OCI-LY1 (cell line): Measurements from ENCODE around the gene GDPD4.
"Not testable (repeated sequence)": the region's sequence is repeated elsewhere in the genome, so short reads cannot be mapped to it uniquely, and the experiment has no call there.

Source experiments
- H2AFZ ChIP-seq: fragments of 200-600 bp; sonication (generic), shearing (Covaris generic); 2 replicates; pipeline ENCODE4 v1.6.0; 2014; ENCODE audit warnings: antibody characterized with exemption, mild to moderate bottlenecking, low read length
- H3F3A ChIP-seq: fragments of 200-600 bp; sonication (generic), shearing (Covaris generic); 2 replicates; pipeline ENCODE4 v1.6.0; 2014; ENCODE audit warnings: mild to moderate bottlenecking, antibody characterized with exemption, low read length, moderate library complexity; ENCODE audit not compliant: insufficient read depth
- H3K27ac ChIP-seq: fragments of 200-600 bp; sonication (generic); 2 replicates; pipeline ENCODE4 v1.5.1; 2014; ENCODE audit warnings: low read length, mixed run types, mild to moderate bottlenecking, low read depth; ENCODE audit not compliant: poor library complexity, severe bottlenecking
- H3K27me3 ChIP-seq: fragments of 200-600 bp; sonication (generic); 2 replicates; pipeline ENCODE4 v1.6.0; 2014; ENCODE audit warnings: antibody characterized with exemption, mild to moderate bottlenecking, low read length, moderate library complexity; ENCODE audit not compliant: insufficient read depth
- H3K36me3 ChIP-seq: fragments of 200-600 bp; sonication (generic); 2 replicates; pipeline ENCODE4 v1.6.1; 2014; ENCODE audit warnings: mild to moderate bottlenecking, antibody characterized with exemption, low read length, moderate library complexity, mixed read lengths; ENCODE audit not compliant: insufficient read depth
- H3K4me1 ChIP-seq: fragments of 200-600 bp; sonication (generic); 2 replicates; pipeline ENCODE4 v1.5.1; 2014; ENCODE audit warnings: mild to moderate bottlenecking, low read length, moderate library complexity; ENCODE audit not compliant: insufficient read depth, severe bottlenecking
- H3K4me2 ChIP-seq: fragments of 200-600 bp; sonication (generic), shearing (Covaris generic); 2 replicates; pipeline ENCODE4 v1.6.1; 2014; ENCODE audit warnings: low read length
- H3K4me3 ChIP-seq: fragments of 200-600 bp; sonication (generic); 2 replicates; pipeline ENCODE4 v1.5.1; 2014; ENCODE audit warnings: low read length, low read depth, mild to moderate bottlenecking, mixed read lengths; ENCODE audit not compliant: poor library complexity, severe bottlenecking
- H3K79me2 ChIP-seq: fragments of 200-600 bp; shearing (Covaris generic); 2 replicates; pipeline ENCODE4 v1.6.1; 2016; ENCODE audit warnings: mixed run types, low read length, mixed read lengths; ENCODE audit not compliant: insufficient read depth
- H3K9ac ChIP-seq: fragments of 200-600 bp; sonication (generic), shearing (Covaris generic); 2 replicates; pipeline ENCODE4 v1.6.1; 2014; ENCODE audit warnings: mild to moderate bottlenecking, low read length, mixed read lengths
- H3K9me2 ChIP-seq: fragments of 200-600 bp; sonication (generic), shearing (Covaris generic); 2 replicates; pipeline ENCODE4 v1.6.1; 2014; ENCODE audit warnings: low read depth, mild to moderate bottlenecking, low read length, mixed read lengths
- H3K9me3 ChIP-seq: fragments of 200-600 bp; shearing (Covaris generic); 2 replicates; pipeline ENCODE4 v1.6.1; 2014; ENCODE audit warnings: low read length, mixed read lengths
- H4K20me1 ChIP-seq: fragments of 200-600 bp; sonication (generic), shearing (Covaris generic); 2 replicates; pipeline ENCODE4 v1.6.0; 2016; ENCODE audit warnings: mild to moderate bottlenecking, low read length; ENCODE audit not compliant: insufficient read depth
- EZH2 ChIP-seq: fragments of 200-600 bp; sonication (generic), shearing (Covaris generic); IDR thresholded peaks from 2 replicates; pipeline ENCODE4 v1.8.0; 2017; ENCODE audit warnings: borderline replicate concordance, mixed run types, mild to moderate bottlenecking, antibody characterized with exemption, low read length, moderate library complexity, mixed read lengths
- TF ChIP-seq, protein P1 (sequence below): fragments of 200-600 bp; sonication (generic), shearing (Covaris generic); IDR thresholded peaks from 2 replicates; pipeline ENCODE4 v1.5.1; 2017; ENCODE audit warnings: mild to moderate bottlenecking, antibody characterized with exemption, low read length, moderate library complexity, mixed read lengths

GDPD4 gene

DNA sequence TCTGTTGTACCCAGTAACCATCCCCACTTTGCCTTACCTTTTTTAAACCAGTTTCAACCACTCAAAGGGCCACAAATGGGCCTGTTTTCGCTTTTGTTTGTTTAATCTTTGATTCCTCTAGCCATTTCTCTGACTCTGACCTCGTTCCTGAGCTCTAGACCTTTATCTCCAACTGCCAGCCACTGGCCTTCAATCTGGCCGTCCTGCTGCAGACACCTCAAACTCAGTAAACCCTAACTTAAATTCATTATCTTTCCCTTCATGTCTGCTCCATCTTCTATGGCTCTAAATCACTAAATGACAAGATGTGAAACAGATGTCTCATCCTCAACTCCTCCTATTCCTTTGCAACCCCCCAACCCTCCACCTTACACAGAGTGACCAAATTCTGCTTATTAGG, 1.3 kb upstream of the GDPD4 start:
- Histone ChIP-seq H3K27me3 (no peaks in the 10 kb centered on the region), H3K4me3 (no peak overlapping the region), H2AFZ (no peak overlapping the region), H3F3A (no peaks in the 10 kb centered on the region), H3K4me1 (no peaks in the 10 kb centered on the region), H3K36me3 (no peaks in the 10 kb centered on the region), H3K9me3 (no peaks in the 10 kb centered on the region), H3K4me2 (no peak overlapping the region), H3K9ac (no peak overlapping the region), H3K27ac (no peak overlapping the region), H3K9me2 (no peaks in the 10 kb centered on the region), H3K79me2 (no peaks in the 10 kb centered on the region), H4K20me1 (no peaks in the 10 kb centered on the region)
- no peak for TF ChIP-seq EZH2
- TF ChIP-seq, protein P1, sequence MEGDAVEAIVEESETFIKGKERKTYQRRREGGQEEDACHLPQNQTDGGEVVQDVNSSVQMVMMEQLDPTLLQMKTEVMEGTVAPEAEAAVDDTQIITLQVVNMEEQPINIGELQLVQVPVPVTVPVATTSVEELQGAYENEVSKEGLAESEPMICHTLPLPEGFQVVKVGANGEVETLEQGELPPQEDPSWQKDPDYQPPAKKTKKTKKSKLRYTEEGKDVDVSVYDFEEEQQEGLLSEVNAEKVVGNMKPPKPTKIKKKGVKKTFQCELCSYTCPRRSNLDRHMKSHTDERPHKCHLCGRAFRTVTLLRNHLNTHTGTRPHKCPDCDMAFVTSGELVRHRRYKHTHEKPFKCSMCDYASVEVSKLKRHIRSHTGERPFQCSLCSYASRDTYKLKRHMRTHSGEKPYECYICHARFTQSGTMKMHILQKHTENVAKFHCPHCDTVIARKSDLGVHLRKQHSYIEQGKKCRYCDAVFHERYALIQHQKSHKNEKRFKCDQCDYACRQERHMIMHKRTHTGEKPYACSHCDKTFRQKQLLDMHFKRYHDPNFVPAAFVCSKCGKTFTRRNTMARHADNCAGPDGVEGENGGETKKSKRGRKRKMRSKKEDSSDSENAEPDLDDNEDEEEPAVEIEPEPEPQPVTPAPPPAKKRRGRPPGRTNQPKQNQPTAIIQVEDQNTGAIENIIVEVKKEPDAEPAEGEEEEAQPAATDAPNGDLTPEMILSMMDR, result no peak

DNA sequence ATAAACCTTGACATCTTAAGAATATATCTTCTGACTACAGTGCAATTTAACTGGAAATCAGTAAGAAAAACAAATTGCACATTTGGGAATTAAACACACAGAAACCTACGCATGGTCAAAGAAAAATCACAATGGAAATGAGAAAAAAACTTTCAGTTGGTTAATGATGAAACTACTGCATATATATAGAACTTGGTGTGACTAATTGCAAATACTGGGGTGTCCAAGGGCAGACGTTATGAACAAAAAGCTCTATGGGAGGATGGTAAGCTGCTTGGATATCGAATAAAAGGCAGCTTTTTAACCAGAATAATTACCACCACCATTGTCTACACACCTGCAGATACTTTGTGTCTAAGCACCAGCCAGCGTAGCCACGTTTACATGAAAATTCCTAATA, 791 bp downstream of the GDPD4 start:
- no peaks in the 10 kb centered on the region for H3K79me2 ChIP-seq
- no peaks in the 10 kb centered on the region for H3K4me1 ChIP-seq
- no peak for TF ChIP-seq EZH2
- TF ChIP-seq, protein P1, result no peak
- no peak overlapping the region for H2AFZ ChIP-seq
- H3K4me3 ChIP-seq, result no peak overlapping the region
- H3F3A ChIP-seq, result no peaks in the 10 kb centered on the region
- H3K9me3 ChIP-seq, result no peaks in the 10 kb centered on the region
- no peak overlapping the region for H3K4me2 ChIP-seq
- H4K20me1 ChIP-seq, result no peaks in the 10 kb centered on the region
- H3K9me2 ChIP-seq, result no peaks in the 10 kb centered on the region
- no peaks in the 10 kb centered on the region for H3K27me3 ChIP-seq
- no peaks in the 10 kb centered on the region for H3K36me3 ChIP-seq
- no peak overlapping the region for H3K27ac ChIP-seq
- H3K9ac ChIP-seq, result no peak overlapping the region

DNA sequence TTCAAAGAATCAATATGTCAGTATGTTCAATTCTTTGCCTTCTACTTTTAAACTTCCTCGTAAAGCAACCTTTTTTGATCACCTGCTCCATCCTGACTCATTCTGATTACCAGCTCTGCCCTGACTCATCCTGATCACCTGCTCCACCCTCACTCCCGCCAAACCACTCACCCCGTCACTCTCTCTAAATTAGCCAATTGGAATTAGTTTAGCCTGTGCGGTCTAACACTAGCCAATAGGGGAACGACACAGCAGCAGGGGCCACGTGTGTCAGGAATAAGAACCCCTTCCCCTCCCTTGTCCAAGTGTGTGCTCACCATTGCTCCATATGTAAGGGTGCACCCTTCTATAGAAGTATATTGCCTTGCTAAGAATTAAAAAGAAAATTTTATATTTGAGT, 1.5 kb downstream of the GDPD4 start:
- not testable (repeated sequence) for H3K27me3 ChIP-seq, H4K20me1 ChIP-seq, H3K4me3 ChIP-seq, H3K27ac ChIP-seq, H3K9me3 ChIP-seq, H3F3A ChIP-seq, H3K36me3 ChIP-seq, H3K79me2 ChIP-seq, H3K4me1 ChIP-seq, H3K9me2 ChIP-seq, H3K9ac ChIP-seq, H3K4me2 ChIP-seq, H2AFZ ChIP-seq

DNA sequence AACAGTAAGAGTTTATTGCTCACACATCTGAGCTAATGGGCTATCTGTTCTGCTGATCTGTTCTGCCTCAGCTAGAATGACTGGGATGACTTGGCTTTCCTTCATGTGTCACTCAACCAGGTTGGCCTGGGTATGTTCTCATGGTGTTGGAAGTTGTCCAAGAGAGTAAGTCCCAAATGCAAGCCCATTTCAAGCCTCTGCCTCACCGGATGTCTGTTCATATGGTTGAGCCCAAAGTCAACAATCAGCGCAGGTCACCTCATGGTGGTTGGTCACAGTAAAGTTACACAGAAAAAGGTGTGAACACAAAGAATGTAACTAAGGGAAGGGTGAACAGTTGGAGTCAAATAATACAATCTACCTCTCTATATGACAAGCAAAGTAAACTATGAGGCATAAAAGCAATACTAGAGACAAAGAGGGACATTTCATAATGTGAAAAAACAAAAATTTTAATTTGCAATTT, 1.9 kb downstream of the GDPD4 start:
- Histone ChIP-seq H3F3A (no peaks in the 10 kb centered on the region), H3K4me2 (no peak overlapping the region), H3K36me3 (no peaks in the 10 kb centered on the region), H3K27ac (no peak overlapping the region), H3K4me1 (no peaks in the 10 kb centered on the region), H3K9ac (no peak overlapping the region), H3K27me3 (no peaks in the 10 kb centered on the region), H3K9me3 (no peaks in the 10 kb centered on the region), H3K79me2 (no peaks in the 10 kb centered on the region), H2AFZ (no peak overlapping the region), H4K20me1 (no peaks in the 10 kb centered on the region), H3K4me3 (no peak overlapping the region), H3K9me2 (no peaks in the 10 kb centered on the region)
- TF ChIP-seq, protein P1, result no peak
- TF ChIP-seq EZH2, result no peak
